GM18909 (cell line): ENCODE results near the gene CEP128.

Experiments used
- ATAC-seq: cut with Tn5 transposase; IDR thresholded peaks from one replicate; pipeline ENCODE4 v1.9.1; 2021; ENCODE audit warnings: mild to moderate bottlenecking; ENCODE audit not compliant: unreplicated experiment, poor library complexity

CEP128 gene

DNA sequence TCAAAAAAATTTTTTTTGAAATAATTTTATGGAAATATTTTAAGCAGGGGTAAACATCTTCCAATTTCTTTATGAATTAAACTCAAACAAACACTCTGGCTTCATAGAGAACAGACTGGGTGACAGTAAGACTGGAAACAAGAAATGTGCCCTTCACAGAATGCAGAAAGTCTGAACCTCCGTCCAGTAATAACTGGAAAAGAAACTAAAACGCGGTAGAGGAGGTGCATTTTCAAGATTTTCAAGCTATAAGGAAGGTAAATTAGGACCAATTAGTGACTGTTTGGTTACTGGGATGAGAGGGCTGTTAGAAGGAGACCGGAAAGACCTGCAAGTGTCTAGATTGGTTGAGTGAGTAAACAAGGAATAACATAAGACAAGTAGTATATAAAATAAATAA is 245.7 kb downstream of the CEP128 start:
- ATAC-seq = no peak

- no peak for ATAC-seq
These were observed 248.6 kb downstream of the CEP128 start for GRCh38 chr14:80692903-80693302.

- no peak for ATAC-seq
These were observed 259.9 kb downstream of the CEP128 start for GRCh38 chr14:80681651-80682050.

- ATAC-seq = no peak
These were observed 262.3 kb downstream of the CEP128 start for GRCh38 chr14:80679273-80679672.

- no peak for ATAC-seq
These were observed 263.1 kb downstream of the CEP128 start for GRCh38 chr14:80678436-80678835.

DNA sequence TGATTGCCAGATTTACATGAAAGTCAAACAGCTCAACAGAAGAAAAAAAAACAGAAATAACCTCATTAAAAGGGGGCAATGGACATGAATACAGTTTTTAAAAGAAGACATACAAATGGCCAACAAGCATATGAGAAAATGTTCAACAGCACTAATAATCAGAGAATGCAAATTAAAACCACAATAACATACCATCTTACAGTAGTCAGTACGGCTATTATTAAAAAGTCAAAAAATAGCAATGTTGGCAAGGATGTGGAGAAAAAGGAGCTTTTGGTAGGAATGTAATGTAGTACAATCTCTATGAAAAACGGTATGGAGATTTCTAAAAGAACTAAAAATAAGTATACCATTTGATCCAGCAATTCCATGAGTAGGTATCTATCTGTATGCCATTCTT is 272.1 kb downstream of the CEP128 start:
- ATAC-seq = no peak

GRCh38 chr14:80664576-80664975 is 277.0 kb downstream of the CEP128 start:
- ATAC-seq = no peak

GRCh38 chr14:80663541-80663940 is 278.0 kb downstream of the CEP128 start:
- no peak for ATAC-seq

- no peak for ATAC-seq
These were observed 281.8 kb downstream of the CEP128 start for GRCh38 chr14:80659783-80660182.

DNA sequence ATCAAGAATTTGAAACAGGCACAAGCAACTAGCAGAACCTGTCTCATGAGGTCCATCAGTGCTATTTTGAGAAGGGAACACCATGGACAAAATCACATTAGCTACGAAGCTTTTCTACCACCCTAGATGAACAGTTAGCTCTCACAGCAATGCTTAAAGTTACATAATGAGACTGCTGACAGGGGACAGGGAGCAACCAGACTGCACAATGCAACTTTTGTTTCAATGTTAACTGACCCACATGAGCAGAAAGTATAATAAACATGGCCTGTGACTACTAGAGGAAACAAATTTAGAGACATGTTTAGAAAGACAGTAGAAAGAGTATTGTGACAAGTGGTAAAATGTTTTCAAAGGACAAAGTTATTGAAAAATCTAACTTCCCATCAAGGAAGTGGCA is 282.8 kb downstream of the CEP128 start:
- no peak for ATAC-seq

GRCh38 chr14:80658155-80658554 is 283.4 kb downstream of the CEP128 start:
- ATAC-seq = no peak

DNA sequence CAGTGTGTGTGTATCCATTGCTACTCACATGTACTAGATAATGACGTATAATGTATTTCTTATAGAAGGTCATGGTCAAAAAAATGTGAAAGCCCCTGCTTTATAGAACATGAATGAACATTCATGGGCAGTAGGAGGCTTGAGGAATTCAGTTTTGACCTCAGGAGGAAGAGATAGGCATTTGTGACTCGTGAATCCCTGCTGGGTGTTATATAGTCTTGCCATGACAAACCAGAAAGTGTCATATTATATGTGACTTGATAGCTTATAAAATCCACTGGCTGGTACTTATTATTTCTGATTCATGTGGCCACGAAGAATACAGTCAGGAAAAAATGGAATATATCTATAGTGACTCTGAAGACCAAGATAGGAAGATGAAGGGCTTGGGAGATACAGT is 287.6 kb downstream of the CEP128 start:
- ATAC-seq = no peak

- ATAC-seq = no peak
These were observed 295.7 kb downstream of the CEP128 start for GRCh38 chr14:80645667-80646413.

DNA sequence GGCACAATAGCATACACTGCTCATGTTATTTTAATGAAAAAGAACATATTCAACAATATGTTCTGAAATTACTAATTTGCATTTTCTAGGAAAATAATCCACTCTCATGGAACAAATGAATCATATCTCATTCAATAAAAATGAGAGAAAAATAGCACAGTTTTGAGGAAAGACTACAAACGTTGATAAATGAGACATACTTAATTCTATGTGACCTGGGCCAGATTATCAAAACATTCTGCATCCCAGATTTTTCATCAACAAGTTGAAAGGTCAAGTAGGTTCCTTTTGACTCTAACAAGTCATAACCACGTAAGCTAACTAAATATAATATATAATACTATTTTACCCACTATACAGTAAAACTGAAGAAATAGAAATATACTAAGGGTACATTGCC is 296.7 kb downstream of the CEP128 start:
- no peak for ATAC-seq

DNA sequence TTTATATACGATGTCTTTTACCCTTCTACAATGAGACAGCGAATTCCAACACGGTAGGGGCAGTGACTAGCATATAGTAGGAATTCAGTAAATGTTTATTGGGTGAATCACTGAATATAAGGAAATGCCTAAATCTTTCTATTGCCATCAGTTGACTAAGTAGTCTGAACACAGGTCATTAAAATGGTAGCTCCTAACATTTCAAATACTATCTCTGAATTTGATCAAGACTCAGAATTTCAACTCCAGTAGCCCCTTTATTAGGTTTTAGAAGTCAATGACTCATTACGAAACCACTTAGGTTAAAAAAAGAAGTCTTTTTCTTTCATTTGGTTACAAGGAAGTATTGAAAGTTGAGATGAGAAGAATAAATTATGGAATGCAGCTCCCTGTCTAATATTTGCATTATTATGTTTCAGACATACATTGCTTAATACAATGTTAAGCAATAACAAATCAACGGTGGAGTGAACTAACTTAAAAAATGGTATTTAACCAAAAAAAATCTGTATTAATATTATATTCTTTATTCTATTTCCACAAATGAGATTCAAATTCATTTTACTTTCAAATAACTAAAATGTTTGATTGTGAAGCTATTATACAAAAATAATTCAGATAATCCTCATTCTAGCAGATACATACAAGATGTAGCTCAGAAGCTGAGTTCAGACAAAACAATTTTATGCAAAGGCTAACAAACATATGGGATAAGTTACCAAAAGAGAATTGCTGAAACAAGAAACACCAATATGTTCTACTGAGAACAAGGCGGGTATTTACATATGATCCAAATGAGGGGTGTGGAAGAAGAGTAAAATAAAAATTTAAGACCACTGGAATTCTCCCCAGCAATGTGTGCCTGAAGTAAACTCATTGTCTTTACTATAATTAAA is 302.7 kb downstream of the CEP128 start:
- ATAC-seq = no peak

- ATAC-seq = no peak
These were observed 303.6 kb downstream of the CEP128 start for GRCh38 chr14:80637756-80638619.

- no peak for ATAC-seq
These were observed 305.5 kb downstream of the CEP128 start for GRCh38 chr14:80636071-80636470.

- no peak for ATAC-seq
These were observed 307.3 kb downstream of the CEP128 start for GRCh38 chr14:80634106-80634758.

DNA sequence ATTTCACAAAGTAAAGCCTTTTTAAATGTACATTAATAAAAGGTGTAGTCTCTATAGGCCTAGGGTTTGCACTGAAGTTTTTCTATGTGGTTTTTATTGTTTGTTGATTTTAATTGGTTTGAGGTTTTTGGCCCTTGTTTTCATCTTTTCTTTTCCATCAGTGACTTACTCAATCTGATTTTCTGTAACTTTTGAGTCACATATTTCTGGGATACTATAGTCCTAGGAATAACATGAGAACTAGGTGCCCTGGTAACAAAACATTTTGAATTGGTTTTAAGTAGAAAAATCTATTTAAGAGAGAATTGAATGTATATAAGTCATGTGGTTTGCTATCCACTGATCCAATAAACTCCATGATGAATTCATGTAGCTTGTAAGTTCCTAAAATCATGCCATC is 311.9 kb downstream of the CEP128 start:
- ATAC-seq = no peak

- no peak for ATAC-seq
These were observed 313.0 kb downstream of the CEP128 start for GRCh38 chr14:80628547-80628946.
